ENCODE data around the gene CCR5AS.
"Not testable (repeated sequence)": the region's sequence is repeated elsewhere in the genome, so short reads cannot be mapped to it uniquely, and the experiment has no call there.

Gene CCR5AS

DNA sequence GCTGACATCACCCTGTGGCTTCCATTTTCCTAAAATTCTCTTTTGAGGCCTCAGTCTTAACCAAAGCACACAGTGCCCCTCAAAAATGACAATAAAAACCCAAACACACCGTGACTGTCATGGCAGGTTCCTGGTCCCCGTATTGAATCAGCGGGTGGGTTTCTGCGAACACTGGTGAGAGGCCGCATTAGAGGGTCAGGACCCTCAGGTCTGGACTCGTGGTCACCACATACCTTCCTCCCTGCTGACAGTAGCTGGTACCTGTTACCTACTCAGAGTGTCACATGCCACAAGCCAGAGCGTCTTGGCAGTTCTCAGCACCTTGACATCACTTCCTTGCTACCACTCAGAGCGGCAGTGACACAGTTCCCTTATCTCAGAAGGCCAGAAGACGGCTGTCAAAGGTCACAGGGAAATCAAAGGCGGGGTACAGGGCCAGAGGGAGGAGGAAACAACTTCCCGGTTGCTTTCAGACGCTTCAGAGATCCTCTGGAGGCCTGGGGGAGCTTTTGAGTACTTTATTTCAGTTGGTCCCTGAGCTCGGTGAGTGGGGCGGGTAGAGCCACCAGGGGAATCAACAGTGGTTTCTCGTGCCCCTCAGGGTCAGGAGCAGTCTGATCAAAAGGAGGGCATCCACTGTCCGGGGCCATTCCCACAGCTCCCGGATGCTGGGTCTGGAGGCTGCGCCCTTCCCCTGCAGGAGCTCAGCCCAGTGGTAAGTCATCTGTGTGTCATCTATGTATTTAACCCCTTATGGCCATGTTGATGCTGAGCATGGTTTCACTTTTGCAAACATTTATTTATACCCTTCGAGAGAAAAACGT is at the start of gene CCR5AS, which contains the start of gene CCRL2:
Gene CCR5AS (minus strand): TSS at position 279 of the 824 bp plus-strand sequence.
Gene CCRL2 (plus strand): TSS at position 472 of the 824 bp plus-strand sequence. CDS start 821 bp downstream, outside the sequence.
- no peak for DNase-seq

GRCh38 chr3:46456118-46456517 is 49.3 kb upstream of the CCR5AS start:
- DNase-seq: no peak

DNA sequence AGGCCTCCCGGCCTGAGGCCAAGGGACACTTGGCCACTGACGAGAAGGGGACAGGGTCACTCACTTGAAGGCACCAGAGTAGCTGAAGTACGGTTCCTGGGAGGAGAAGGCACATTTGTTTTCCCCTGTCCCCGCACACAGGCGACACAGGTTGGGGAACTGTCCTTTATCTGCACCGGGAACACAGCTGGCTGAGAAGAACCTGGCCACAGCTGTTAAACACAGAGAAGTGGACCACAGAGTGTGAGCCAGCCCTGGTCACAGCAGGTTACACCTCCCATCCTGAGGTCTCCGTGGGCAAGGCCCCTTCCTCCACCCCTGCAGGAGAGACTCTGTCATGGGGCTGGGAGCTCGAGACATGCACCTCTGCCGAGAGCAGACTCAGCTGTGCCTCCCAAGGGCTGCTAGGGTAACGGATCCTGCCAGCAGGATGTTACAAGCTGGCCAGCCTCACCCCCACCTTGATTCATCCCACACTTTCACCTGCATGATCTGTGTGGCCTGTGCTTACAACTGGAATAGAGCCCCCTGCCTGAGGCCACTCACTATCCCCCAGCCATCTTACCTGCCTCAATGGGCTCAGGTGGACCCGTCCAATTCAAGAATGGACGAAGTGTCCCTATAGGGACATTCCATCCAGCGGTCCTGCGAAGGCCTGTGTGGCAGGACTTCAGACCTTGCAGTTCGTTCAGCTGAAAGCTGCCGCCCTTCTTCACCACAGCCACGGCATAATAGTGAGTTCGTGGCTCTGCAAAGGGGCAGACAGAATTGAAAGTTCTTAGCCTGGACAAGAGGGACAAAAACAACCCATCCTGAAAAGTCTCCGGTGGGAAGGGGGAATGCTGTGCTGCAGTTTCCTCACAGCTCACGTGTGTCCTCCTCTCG is 48.6 kb upstream of the CCR5AS start:
- no peak for DNase-seq

DNA sequence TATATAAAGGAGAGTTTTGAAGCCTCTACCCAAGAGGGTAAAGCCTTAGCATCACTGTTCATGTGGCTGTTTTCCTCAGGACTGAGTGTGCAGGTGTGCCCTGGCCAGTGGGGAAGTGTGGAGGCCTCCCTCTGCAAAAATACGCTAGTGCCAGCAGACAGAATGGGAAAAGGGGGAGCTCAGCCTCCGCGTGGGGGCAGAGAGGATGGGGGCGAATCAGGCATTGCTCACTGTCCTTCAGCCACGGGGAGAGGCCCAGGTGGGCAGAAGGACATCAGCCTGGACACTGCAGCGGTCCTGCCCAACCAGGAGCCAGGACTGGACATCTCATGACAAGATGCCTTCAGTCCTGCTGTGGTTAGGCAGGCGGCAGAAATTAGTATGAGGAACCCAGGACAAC is 47.7 kb upstream of the CCR5AS start:
- DNase-seq: no peak

- no peak for DNase-seq
Observed at GRCh38 chr3:46454209-46454595, 47.3 kb upstream of the CCR5AS start.

- DNase-seq: no peak
Observed at GRCh38 chr3:46453526-46454208, 46.8 kb upstream of the CCR5AS start.

GRCh38 chr3:46449755-46450552 is 43.1 kb upstream of the CCR5AS start:
- DNase-seq: no peak

DNA sequence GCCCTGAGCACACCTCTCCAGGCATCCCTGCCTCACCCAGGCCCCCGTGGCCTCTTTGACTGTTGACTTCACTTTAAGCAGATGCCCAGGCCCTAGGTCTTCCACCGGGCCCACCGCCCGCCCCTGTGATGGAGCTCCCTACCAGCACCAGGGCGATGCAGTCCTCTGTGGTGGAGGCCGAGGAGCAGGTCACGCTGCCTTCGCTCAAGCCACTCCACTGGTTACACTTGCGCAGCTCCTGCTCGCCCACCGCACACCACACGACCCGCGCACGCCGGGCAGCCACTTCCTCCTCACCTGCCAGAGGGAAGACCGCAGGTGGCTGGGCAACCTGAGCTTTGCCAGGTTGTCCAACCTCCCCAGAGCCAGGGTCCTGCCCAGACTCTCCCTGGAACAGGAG is 41.9 kb upstream of the CCR5AS start:
- DNase-seq: no peak

DNA sequence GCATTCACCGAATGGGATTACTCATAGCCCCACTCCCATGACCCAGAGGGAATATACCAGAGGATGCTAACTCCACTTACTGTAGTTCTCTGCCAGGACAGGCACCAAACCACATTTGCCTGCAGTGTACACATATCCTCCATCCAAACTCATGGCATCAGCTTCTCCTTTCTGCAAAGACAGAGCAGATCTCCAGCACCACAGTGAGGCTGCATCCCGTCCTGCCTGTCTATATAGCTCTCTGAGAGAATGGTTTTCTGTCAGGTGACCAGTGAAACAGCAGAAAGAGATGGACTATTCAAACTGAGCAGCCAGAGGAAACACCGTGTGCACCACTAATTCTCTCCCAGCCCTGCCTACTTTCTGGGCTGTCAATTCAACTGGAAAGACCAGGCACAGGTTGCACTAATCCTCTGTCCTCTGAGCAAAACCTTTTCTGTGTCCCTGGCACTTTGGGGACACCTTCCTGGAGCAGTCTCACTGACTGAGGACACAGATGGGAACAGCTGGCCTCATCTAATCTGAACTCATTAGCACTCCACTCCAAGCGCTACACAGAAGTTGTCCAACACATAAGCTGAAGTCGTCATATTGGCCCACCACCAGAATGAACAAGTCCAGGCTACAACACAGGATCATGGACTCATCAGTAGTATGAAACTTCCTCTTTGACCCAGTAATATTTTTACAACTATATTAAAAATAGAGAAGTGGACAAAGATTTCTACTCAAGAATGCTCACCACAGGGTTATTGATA is 40.5 kb upstream of the CCR5AS start:
- no peak for DNase-seq

DNA sequence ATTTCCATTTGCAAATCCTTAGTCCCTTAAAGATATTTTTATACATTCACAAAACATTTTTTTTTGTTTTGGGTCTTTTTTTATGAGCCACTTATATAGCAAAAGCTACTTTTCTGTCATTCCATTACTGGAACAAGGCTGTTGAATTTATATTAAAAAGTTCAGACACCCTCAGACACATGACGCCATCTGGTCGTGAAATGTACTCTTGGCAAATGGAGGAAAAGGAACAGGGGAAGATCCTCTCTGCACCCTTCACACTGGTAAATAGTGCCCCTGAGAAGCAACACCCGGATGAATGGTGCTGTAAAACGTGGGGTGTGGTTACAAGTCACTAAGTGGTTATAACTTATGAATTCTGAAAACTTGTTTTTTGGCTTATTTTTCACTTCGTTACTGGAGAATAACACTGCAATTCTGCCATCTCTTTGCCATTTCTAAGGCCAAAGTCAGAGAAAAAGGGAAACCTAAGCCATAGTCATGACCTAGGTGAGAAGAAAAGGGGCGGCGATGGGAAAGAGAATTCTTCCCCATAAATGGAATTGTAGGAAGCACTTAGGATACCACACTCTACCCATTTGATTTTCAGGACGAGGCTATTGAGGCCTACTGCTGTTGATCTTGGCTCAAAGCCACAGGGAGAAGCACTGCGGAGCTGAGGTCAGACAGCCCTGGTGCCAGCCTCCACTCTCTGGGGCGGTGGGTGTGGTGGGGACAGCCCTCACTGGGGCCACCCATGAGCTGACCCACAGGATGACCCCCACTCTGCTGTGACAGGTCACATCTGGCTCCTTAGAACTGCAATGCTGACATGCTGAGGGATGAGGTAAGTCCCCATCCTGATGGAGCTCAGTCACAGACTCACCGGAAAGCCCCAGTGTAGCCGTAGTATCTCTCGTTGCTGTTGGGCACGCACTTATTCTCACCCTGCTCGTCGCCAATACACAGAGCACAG is 36.0 kb upstream of the CCR5AS start:
- DNase-seq: no peak

DNA sequence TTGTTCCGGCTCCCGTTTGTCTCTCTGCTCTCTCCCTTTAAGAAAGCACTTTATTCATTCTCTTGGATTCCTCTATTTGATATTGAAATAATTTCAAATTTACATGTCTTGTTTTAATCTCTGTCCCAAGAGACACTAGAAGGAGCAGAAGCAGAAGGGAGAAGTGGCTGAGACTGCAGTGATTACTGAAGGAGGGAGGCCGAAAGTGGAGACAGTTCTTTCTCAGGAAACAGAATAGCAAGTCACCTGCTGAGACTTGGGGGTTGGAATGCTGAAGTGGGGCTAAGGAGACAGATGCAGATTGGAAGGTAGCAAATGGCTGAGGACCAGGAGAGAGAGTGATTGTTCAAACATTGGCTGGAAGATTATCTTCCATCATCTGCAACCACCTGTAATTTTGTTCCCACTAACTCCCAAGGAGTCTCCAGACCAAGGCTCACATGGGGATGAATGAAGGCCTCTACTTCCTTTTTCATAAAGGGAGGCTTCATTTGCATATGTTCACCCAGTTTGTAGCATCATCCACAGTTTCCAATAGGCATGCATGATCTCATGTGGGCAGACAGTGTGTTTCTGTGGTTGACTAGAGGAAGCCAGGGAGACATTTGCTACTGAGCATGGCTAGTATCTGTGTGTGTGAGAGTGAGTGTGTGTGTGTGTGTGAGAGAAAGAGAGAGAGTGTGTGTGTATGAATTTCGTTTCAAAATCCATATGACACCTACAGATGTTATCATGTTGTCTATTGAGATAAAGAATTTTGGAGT is 33.8 kb upstream of the CCR5AS start:
- no peak for DNase-seq

GRCh38 chr3:46438831-46439230 is 32.0 kb upstream of the CCR5AS start:
- no peak for DNase-seq

- DNase-seq: no peak
Observed at GRCh38 chr3:46435081-46435726, 28.3 kb upstream of the CCR5AS start.

- DNase-seq: no peak
Observed at GRCh38 chr3:46433841-46434240, 27.0 kb upstream of the CCR5AS start.

DNA sequence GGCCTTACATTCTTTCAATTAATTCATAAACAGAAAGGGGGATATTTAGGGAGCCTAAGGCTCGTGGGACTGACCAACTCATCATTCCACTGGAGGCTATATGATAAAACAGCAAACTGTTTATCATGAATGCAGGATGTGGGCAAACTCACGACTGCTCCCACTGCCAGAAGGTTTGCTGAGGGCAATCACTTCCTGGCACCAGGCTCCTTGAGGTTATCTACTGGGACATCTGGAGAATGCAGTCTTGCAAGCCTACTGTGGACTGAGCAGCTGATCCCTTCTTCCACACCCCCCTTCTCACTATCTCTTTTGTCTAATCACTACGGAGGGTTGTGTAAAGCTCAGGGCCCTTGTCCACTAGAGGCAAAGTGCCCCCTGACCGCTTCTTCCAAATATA is 26.3 kb upstream of the CCR5AS start:
- not testable (repeated sequence) for DNase-seq

- not testable (repeated sequence) for DNase-seq
Observed at GRCh38 chr3:46431905-46432304, 25.0 kb upstream of the CCR5AS start.

DNA sequence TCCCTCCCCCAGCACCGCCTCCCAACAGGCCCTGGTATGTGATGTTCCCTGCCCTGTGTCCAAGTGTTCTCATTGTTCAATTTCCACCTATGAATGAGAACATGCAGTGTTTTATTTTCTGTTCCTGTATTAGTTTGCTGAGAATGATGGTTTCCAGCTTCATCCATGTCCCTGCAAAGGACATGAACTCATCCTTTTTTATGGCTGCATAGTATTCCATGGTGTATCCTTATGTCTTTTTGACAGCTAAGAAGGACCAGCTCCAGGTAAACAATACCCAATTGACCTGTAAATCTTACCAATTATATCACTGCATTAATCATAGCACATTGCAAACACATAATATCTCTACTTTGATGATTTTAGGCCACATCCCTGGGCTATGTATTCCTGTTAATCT is 24.0 kb upstream of the CCR5AS start:
- DNase-seq: not testable (repeated sequence)

DNA sequence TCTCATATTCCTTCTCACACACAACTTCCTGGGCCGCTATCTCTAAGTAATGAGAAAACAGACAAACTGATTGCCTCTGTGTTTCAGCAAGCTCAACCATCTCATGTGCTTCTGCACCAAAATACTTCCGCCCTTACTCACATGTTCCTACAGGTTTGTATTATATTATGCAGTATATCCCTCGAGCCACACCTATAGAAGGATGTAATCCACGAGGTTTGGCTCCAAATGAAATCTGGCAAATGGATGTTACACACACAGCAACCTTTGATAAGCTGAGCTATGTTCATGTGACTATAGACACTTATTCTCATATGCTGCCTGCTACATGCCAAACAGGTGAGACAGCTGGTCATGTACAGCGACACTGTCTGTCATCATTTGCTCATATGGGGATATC is 22.8 kb upstream of the CCR5AS start:
- no peak for DNase-seq

GRCh38 chr3:46429250-46429649 is 22.4 kb upstream of the CCR5AS start:
- no peak for DNase-seq
